GM10248 (cell line): ENCODE measurements around the gene PPP1R14C.

Experiments used
- CTCF ChIA-PET: fragments of 300-600 bp; sonication (Branson Sonifier 250); formaldehyde crosslinking; extraction: SDS; loops from one replicate; lab custom pipeline; 2021; ENCODE audit warnings: antibody characterized with exemption; lab: Yijun Ruan, JAX
- POLR2A ChIA-PET: fragments of 350-650 bp; sonication (Branson Sonifier 250); formaldehyde crosslinking; extraction: SDS; loops from one replicate; lab custom pipeline; 2020; ENCODE audit warnings: antibody characterized with exemption; lab: Yijun Ruan, JAX
- DNase-seq: peaks from one replicate; pipeline ENCODE4 v3.0.0; 2012; ENCODE audit errors: extremely low spot score
- CTCF ChIP-seq: IDR thresholded peaks from 2 replicates; pipeline ENCODE4 v1.5.1; 2012; ENCODE audit warnings: mild to moderate bottlenecking, low read depth; ENCODE audit errors: extremely low read depth, missing control alignments, control extremely low read depth

The PPP1R14C gene

GRCh38 chr6:150263765-150264404 lies 121.0 kb downstream of the PPP1R14C start:
- POLR2A ChIA-PET: no interaction called here
- no peak for DNase-seq
- no peak for TF ChIP-seq CTCF
- CTCF ChIA-PET: interaction anchor here (1.4 to 2.0 kb wide), 2 partner anchors 11 to 131 kb away, joined by 3 to 4 read pairs; no protein-coding TSS in a partner anchor

DNA sequence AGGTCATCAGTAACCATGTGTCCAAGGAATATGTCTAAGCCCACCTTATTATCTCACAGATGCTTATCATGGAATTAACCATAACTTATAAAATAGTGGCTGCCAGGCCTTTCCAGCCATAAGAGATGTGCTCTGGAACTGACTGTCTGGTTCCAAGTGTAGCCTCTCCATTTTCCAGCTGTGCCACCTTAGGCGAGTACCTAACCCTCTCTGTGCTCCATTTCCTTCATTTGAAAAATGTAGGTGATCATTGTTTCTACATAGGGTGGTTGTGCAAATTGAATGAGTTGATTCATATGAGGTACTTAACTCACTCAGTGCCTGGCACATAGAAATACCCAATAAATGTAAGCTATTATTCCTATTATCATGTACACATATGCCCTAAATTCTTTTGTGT lies 123.5 kb downstream of the PPP1R14C start:
- TF ChIP-seq CTCF: no peak
- no peak for DNase-seq
- ChIA-PET CTCF (no interaction called here), POLR2A (no interaction called here)

DNA sequence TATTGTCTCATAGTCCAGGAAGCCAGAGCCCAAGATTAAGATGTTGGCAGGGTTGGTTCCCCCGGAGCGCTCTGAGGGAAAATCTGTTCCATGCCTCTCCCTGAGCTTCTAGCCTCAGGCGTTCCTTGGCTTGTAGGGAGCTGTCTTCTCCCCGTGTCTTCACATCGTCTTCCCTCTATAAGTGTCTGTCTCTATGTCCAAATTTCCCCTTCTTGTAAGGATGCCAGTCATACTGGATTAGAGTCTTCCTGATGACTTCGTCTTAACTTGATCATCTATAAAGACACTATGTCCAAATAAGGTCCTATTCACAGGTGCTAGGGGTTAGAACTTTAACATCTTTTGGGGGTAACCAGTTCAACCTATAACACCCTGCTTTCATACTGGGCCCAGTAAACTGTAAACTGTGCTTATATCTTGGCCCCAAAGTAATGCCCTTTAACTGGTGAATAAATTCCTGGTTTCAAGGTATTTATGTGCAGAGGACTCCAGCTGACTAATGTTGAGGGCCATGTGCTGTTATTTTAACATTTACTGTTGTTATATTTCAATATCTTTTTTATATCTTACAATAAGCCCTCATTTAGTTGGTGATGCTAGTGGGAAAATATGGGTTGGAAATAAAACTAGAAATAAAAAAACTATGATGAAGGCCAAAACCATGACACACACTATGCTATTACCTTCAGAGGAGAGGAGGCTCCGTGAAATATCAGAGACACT lies 124.3 kb downstream of the PPP1R14C start:
- no peak for DNase-seq
- CTCF ChIA-PET: no interaction called here
- POLR2A ChIA-PET: no interaction called here

DNA sequence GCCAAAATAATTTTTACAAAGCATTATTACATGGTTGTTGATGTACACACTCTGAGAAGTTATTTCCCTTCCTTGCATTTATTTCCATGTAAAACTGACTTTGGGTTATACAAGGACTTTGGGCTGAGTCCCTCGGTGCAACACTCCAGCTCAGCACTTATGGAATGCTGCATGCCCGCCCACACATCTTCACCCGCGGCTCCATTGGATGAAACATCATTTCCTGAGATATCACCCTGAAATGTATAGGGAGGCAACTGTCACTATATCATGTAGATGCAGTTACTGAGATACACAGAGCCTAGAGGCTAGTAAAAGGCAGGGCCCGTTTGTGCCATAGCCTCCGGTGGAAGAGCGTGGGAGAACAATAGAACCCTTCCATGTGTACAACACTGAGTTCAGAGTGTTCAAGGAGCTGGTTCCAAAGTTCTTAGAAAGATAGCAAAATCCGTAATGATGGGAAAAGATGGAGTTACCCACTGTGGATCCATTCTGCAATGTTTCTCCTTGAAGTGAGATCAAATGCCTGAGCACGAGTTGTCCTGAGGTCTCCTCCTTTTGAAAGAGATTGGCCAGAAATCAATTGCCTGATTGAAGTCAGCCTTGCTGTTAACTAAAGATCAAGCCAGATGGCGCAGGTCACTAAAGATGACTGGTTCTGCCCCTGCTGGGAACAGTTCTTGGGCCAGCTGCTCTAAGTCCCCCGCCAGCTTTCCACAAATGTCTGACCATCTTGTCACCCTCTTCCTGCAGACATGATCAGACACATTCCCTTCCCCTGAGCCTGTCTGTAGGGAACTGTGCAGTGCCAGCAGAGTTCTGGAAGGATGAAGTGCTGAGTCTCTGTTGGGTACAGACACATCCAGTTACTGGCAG lies 125.1 kb downstream of the PPP1R14C start:
- no peak for DNase-seq
- TF ChIP-seq CTCF: no peak
- ChIA-PET POLR2A (no interaction called here), CTCF (interaction anchor here (0.7 kb wide), 1 partner anchor 10 kb away, joined by 3 read pairs; no protein-coding TSS in a partner anchor)

More for the DNA sequence above, 124.3 kb downstream of the PPP1R14C start:
- TF ChIP-seq CTCF: no peak

GRCh38 chr6:150269130-150269856 lies 126.4 kb downstream of the PPP1R14C start:
- POLR2A ChIA-PET: no interaction called here
- DNase-seq: no peak
- TF ChIP-seq CTCF: no peak
- CTCF ChIA-PET: interaction anchor here (0.7 kb wide), 1 partner anchor 11 kb away, joined by 3 read pairs; no protein-coding TSS in a partner anchor
